Measurements from ENCODE around the gene KLRG1.

The KLRG1 gene

GRCh38 chr12:9050521-9051157, 61.3 kb downstream of the KLRG1 start:
- no peaks in the 10 kb centered on the region for H3K27me3 ChIP-seq (ENCODE audit: low read length)

GRCh38 chr12:9051158-9051550, 61.8 kb downstream of the KLRG1 start:
- H3K27ac ChIP-seq (ENCODE audit: low read depth, low read length): no peak overlapping the region
- H2AFZ ChIP-seq (ENCODE audit: low read depth, low read length, severe bottlenecking): no peak overlapping the region
- H4K20me1 ChIP-seq (ENCODE audit: low read depth, low read length): no peaks in the 10 kb centered on the region
- no peak for TF ChIP-seq CTCF (IDR thresholded peaks at IDR 0.05; ENCODE audit: insufficient read depth, low read length, poor library complexity, severe bottlenecking)
- no peak for TF ChIP-seq EZH2phosphoT487 (conservative IDR thresholded peaks at IDR 0.05; ENCODE audit: low read length)
- H3K9me2 ChIP-seq (replicated peaks; ENCODE audit: insufficient read depth, low read length): no peaks in the 10 kb centered on the region
- no peaks in the 10 kb centered on the region for H3F3A ChIP-seq (ENCODE audit: insufficient read depth)
- no peak overlapping the region for H3K4me3 ChIP-seq (ENCODE audit: insufficient read depth, low read length, poor library complexity, severe bottlenecking)
- no peak overlapping the region for H3K9ac ChIP-seq (ENCODE audit: low read length)
- H3K27me3 ChIP-seq (ENCODE audit: low read length): no peaks in the 10 kb centered on the region
- H3K79me2 ChIP-seq (ENCODE audit: insufficient read depth, low read length): no peaks in the 10 kb centered on the region
- no peak overlapping the region for H3K4me2 ChIP-seq (ENCODE audit: low read depth, low read length, poor library complexity, severe bottlenecking)
- H3K36me3 ChIP-seq (ENCODE audit: low read length): no peaks in the 10 kb centered on the region
- no peaks in the 10 kb centered on the region for H3K9me3 ChIP-seq (ENCODE audit: insufficient read depth, low read length)

More at GRCh38 chr12:9050521-9051157, 61.3 kb downstream of the KLRG1 start:
- Histone ChIP-seq H3K9me3 (ENCODE audit: insufficient read depth, low read length) (no peaks in the 10 kb centered on the region), H3K79me2 (ENCODE audit: insufficient read depth, low read length) (no peaks in the 10 kb centered on the region), H3K27ac (ENCODE audit: low read depth, low read length) (no peak overlapping the region), H3K9ac (ENCODE audit: low read length) (no peak overlapping the region), H3K4me2 (ENCODE audit: low read depth, low read length, poor library complexity, severe bottlenecking) (no peak overlapping the region), H3F3A (ENCODE audit: insufficient read depth) (no peaks in the 10 kb centered on the region), H2AFZ (ENCODE audit: low read depth, low read length, severe bottlenecking) (no peak overlapping the region), H3K36me3 (ENCODE audit: low read length) (no peaks in the 10 kb centered on the region), H3K9me2 (replicated peaks; ENCODE audit: insufficient read depth, low read length) (no peaks in the 10 kb centered on the region), H4K20me1 (ENCODE audit: low read depth, low read length) (no peaks in the 10 kb centered on the region), H3K4me3 (ENCODE audit: insufficient read depth, low read length, poor library complexity, severe bottlenecking) (no peak overlapping the region)
- TF ChIP-seq CTCF (IDR thresholded peaks at IDR 0.05; ENCODE audit: insufficient read depth, low read length, poor library complexity, severe bottlenecking): no peak
- no peak for TF ChIP-seq EZH2phosphoT487 (conservative IDR thresholded peaks at IDR 0.05; ENCODE audit: low read length)

- H3F3A ChIP-seq (ENCODE audit: insufficient read depth): no peaks in the 10 kb centered on the region
- no peaks in the 10 kb centered on the region for H3K36me3 ChIP-seq (ENCODE audit: low read length)
- H4K20me1 ChIP-seq (ENCODE audit: low read depth, low read length): no peaks in the 10 kb centered on the region
- no peaks in the 10 kb centered on the region for H3K27me3 ChIP-seq (ENCODE audit: low read length)
- no peaks in the 10 kb centered on the region for H3K9me2 ChIP-seq (replicated peaks; ENCODE audit: insufficient read depth, low read length)
- H3K79me2 ChIP-seq (ENCODE audit: insufficient read depth, low read length): no peaks in the 10 kb centered on the region
- H3K9me3 ChIP-seq (ENCODE audit: insufficient read depth, low read length): no peaks in the 10 kb centered on the region
- no peak overlapping the region for H3K27ac ChIP-seq (ENCODE audit: low read depth, low read length)
- no peak overlapping the region for H3K9ac ChIP-seq (ENCODE audit: low read length)
- H3K4me2 ChIP-seq (ENCODE audit: low read depth, low read length, poor library complexity, severe bottlenecking): no peak overlapping the region
- no peak overlapping the region for H2AFZ ChIP-seq (ENCODE audit: low read depth, low read length, severe bottlenecking)
- H3K4me3 ChIP-seq (ENCODE audit: insufficient read depth, low read length, poor library complexity, severe bottlenecking): no peak overlapping the region
- no peak for TF ChIP-seq EZH2phosphoT487 (conservative IDR thresholded peaks at IDR 0.05; ENCODE audit: low read length)
- TF ChIP-seq CTCF (IDR thresholded peaks at IDR 0.05; ENCODE audit: insufficient read depth, low read length, poor library complexity, severe bottlenecking): no peak
These were observed 63.3 kb downstream of the KLRG1 start for GRCh38 chr12:9052610-9053009.
